Brain pericyte (primary cell): ENCODE measurements around the gene GNAO1.

ENCODE experiments used
- DNase-seq: peaks from one replicate; pipeline ENCODE4 v3.0.0-alpha.2; 2012; ENCODE audit warnings: low read depth, low spot score

The GNAO1 gene

DNA sequence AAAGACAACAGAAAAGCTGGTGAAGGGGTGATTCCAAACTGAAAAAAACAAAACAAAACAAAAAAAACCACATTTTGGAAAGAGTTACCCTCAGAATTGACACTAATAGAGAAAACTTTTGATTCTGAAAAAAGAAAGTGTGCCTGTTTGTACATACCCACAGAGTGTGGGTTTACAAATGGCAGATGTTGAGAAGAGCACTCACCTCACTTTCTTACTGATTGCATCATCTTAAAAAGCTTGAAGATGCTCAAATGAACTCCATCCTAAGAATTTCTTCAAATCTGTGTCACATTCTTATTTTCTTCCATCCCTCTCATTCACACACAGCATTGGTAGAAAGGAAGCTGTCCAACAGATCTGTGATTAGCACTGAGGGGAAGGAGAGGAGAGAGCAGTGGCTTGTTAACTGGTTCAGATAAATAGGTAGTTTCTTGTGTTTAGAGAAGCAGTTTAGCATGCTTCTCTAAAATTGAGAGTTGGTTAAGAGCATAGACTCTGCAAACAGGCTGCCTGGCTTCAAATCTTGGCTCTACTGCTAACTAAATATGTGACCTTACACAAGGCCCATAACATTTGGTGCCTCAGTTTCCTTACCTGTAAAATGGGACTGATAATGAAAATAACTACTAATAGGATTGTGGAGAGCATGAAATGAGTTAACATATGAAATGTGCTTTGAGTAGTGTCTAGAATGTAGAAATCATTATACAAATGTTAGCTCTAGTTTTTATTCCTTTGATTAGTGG is 6.9 kb downstream of the GNAO1 start:
- no peak for DNase-seq

DNA sequence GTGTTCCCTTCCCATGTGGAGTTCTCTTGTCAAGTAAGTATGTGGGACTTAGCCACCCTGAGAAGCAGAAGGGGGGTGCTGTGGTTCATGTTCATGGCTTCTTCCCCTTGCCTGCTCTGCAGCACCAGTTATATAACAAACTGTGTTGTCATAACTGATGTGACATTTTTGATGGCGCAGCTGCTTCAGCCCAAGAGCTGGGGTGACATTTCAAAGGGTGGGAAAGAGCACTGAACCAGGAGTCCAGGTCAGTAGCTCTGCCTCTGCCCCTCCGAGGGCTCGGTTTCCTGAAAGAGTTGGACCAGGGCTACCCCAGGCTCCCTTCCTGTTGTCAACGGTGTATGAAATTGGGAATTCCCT is 7.4 kb downstream of the GNAO1 start:
- no peak for DNase-seq

DNA sequence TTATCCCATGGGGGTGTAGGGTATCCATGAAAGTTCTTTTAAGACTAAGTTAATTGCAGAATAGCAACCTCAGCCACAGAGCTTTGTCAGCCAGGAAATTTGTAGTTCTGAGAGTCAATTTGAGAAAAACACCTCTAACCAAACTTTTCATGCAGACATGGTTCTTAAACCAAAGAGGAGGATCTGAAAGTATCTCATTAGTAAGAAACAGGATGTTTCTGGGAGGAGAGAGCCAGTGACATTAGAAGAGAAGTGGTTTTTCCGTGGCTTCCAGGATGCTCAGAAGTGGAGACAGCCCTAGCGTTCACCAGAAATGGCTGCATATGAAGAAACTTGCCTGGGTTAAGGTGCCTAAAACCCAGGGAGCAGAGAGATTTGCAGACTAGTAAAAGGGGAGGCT is 7.9 kb downstream of the GNAO1 start:
- no peak for DNase-seq

GRCh38 chr16:56201030-56201429 is 9.7 kb downstream of the GNAO1 start:
- DNase-seq, result no peak

GRCh38 chr16:56202036-56202435 is 10.7 kb downstream of the GNAO1 start:
- no peak for DNase-seq

DNA sequence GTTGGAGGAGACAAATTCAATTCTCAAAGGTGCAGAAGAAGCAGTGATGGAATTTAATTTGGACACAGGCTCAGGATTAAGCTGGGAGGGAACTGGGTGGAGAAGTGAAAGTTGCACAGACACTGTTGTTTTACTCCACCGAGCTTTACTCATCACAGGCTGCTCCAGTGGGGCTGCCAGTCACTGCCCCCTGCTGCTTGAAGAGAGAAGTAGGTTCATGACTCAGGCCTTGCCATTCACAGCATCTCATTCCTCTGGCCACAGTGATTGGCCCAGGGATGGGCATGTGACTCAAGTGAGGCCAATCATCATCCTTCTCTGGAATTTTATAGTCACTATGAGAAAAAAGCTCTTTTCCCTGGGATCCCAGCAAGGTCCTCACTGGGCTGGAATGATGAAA is 11.8 kb downstream of the GNAO1 start:
- DNase-seq, result no peak

DNA sequence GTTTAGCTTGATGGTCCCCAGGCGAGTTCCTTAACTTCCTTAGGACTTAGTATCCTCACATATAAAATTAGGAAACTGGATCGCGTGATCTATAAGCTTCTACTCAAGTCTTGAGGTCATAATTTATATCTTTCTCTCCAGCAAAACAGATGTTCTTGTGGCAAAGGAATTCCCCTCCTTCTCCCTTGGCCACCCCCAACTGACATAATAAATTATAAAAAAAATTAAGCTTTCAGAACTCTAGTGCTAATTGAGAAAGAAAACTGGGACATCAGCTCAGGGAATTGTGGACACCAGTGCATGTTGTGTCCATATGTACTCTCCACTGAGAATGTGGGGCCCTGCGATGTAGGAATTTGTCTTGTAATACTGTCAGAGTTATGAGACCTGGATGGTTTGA is 13.5 kb downstream of the GNAO1 start:
- no peak for DNase-seq

DNA sequence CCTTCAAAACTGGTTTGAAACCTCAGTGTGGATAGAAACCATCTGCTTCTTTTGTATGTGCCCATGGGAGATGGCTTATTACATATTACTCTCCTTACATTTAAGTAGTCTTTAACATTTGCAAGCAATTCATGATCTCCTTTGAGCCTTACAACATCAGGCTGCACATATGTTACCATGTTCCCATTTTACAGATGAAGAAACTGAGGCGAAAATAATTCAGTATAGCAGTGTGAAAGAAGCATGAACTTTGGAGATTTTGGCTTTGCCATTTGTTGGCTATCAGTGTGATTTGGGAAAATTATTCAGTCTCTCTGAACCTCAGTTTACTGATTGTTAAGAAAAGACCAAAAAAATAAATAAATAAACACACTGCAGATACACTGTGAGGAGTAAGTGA is 15.7 kb downstream of the GNAO1 start:
- no peak for DNase-seq

GRCh38 chr16:56207421-56207820 is 16.1 kb downstream of the GNAO1 start:
- DNase-seq, result no peak

DNA sequence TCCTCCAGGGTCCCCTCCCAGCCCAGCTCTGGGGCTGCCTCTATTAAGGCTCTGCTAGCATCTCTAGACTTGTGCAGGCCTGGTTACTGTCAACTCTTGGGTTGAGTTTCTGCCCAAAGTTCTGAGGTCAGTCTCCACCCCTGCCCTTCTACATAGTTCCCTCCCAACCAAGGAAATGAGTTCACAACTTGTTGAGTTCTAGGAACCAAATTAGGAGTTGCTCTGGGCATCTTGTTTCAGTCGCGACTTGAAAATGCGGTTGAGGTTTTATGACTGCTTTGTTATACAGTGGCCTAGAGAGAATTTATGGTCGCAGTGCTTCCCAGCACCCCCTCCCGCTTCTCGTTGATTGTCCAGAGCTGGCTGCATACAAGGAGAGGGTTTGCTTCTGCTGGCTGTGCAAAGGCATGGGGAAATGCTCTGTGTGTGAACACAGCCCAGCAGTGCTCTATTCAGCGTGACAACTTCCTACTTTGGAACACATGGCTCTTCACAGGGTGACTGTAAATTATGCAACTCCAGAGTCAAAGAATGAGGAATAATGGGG is 20.2 kb downstream of the GNAO1 start:
- no peak for DNase-seq

DNA sequence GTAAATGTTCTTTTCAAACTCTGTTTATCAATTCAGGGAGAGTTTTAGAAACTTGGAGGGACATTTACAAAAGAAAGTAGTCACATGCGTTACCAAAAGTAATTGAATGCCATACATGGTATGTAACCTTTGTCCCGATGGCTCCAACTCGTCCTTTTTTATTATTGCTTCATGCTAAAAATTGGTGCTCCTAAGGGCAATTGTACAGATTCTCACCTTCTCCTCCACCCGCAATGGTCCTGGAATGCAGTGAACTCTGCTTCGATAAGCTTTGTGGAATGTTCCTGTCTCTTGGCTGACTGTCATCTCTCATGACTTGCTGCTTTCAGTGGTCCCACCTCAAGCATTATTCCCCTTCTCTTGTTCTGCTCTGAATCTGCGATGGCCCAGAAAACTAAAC is 20.9 kb downstream of the GNAO1 start:
- no peak for DNase-seq

GRCh38 chr16:56221995-56222394 is 30.7 kb downstream of the GNAO1 start:
- no peak for DNase-seq

- no peak for DNase-seq
These were observed 31.2 kb downstream of the GNAO1 start for GRCh38 chr16:56222474-56222997.

DNA sequence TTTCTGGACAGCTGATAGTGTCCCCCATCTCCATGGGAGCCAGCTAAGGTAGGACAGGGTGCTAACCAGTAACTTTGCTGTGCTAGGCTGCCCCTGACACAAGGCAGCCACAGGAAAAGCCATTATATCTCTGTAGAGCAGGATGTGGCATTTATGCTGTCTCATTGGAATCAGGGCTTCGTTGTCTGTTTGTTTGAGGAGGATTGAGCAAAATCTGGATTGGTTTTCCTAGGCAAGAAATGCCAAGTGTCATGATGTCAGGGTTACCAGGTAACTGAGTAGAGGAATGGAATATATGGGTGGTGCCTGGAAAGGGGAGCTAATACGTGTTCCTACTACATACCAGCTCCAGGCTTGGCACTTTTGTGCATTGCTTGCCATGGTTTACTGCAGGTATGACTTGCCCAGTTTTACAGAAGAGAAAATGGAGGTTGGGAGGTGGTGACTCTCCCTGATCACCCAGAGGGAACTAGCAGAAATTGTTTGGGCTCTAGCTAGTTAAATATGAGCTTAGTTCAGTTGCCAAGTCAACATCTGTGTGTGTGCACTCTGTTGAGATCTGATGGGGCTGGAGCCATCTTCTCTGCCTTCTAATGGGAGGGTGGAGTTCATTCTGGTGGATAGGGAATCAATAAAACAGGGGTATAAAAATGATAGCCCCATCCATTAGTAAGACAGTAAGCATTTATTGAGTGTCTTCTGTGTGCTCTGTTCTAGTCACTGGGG is 33.9 kb downstream of the GNAO1 start:
- DNase-seq, result no peak

DNA sequence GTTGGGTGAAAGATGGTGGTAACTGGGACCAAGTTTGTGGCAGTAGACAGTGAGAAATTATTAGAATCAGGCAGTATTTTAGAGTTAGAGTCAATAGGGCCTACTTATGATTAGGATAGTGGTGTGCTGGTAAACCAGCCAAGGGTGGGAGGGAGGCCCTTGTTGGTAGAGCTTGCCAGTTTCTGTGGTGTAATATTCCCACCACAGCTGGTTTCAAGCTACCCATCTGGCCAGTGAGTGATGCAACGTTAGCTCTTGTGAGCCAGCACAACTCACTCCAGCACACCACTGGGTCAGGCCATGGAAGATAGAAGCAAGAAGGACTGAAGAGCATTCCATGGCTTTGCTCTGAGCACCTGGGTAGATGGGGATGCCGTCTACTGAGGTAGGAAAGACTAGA is 34.9 kb downstream of the GNAO1 start:
- DNase-seq, result no peak

DNA sequence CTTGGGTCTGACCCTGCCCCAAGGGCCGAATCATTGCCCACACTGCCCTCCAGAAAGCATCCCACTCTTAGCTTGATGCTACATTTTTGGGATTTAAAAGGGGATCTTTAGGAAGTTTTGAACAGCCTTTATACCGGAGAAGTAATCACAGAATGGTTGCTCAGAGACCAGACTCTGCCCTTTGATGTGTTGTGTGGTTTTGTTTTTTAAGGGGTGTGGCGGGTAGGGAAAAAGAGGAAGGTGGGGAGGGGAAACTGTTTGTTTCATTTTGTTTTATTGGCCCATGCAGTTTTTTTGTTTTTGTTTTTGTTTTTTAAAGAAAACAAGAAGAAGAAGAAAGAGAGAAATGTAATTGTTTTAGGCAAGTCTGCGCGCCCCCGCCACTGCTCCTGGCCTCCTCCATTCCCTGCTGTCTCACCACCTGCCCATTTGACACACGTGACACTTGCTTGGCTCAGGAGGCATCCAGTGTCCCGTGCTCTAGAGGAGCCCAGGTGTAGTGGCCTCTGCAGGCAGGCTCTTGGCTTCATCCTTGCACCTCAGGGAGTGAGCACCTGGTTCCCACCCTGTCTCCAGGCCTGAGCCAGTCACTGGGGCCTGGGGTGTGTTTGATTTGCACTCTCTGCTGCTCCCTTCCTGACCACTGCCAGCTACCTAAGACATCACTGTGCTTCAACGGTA is 35.7 kb downstream of the GNAO1 start:
- no peak for DNase-seq

- no peak for DNase-seq
These were observed 36.6 kb downstream of the GNAO1 start for GRCh38 chr16:56227936-56228335.

GRCh38 chr16:56228476-56228875 is 37.2 kb downstream of the GNAO1 start:
- DNase-seq, result no peak

- no peak for DNase-seq
These were observed 42.7 kb downstream of the GNAO1 start for GRCh38 chr16:56233795-56234566.

GRCh38 chr16:56234737-56235136 is 43.4 kb downstream of the GNAO1 start:
- no peak for DNase-seq

DNA sequence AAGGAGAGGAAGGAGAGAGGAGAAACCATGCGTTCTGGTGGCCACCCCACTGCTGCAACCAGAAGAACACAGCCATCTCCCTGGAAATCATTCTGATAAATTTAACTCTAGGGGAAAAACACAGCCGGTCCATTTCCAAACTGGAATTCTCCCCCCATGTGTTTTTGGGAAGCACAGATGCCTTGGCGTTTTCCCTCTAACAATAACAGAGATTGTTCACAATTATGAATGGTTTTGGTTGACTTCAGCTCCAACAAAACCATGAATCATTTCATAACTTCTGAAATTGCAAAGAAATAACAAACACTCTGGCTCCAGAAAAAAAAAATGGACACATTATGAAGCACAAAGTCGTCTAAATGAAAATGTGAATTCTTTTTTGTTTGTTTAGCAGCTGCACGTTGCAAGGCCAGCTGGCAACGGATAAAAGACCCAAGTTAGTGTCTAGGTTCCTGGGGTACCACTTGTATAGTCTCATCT is 46.2 kb downstream of the GNAO1 start:
- no peak for DNase-seq
